GM21786 (cell line): Measurements from ENCODE around the gene RNF168.
"Not testable (repeated sequence)": the region's sequence is repeated elsewhere in the genome, so short reads cannot be mapped to it uniquely, and the experiment has no call there.

ENCODE experiments used
- ATAC-seq: cut with Tn5 transposase; IDR thresholded peaks from one replicate; pipeline ENCODE4 v1.9.1; 2021; ENCODE audit not compliant: unreplicated experiment

The RNF168 gene

DNA sequence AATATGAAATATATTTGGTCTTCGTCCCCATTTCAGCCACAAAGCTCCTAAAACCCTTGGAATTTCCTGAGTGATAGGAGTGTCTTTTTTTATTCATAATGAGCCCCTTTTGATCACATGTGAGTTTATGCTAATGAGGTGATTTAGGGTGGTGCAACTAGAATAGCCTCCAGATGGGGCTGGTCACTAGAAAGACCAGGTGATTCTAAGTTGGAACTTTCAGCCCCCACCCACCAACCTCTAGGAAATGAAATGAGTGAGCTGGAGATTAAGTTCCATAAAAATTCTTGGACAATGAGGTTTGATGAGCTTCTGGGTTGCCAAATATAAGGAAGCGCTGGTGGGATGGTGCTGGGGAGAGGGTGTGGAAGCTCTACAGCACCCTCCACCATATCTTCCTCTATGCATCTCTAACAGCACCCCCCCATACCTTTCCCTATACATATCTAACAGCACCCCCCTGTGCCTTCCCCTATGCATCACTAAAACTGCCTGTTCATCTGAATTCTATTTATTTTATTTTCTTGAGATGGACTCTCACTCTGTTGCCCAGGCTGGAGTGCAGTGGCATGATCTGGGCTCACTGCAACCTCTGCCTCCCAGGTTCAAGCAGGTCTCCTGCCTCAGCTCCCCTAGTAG, 13.7 kb upstream of the RNF168 start:
- no peak for ATAC-seq

DNA sequence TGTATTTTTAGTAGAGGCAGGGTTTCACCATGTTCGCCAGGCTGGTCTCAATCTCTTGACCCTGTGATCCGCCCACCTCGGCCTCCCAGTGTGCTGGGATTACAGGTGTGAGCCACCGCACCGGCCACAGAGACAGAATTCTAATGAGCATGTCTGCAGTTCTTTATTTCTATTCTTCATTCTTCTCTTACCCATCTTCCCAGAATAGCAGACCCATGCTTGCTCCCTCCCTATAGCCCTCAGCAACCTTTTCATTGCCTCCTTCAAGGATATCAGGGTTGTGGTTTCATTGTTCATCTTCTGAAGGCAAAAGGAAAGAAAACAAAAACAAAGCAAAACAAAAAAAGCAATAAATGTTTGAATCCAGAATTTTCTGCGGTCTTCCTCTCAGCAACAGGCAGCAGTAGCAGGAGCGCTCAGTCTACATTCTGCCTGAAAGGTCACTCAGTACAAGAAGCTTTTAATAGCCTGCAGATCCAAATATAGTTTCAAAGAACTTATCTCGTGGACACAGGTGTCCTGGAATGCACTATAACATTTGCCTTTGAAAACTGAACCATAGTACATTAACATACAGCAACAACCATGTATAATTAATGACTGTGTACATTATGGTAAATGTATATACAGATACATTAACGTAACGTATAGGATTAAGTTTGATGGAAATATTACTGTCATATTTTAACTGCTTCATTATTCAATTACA, 11.5 kb upstream of the RNF168 start, which contains the start of gene SMCO1:
SMCO1 (minus strand) TSS at position 434 of the 709 bp plus-strand sequence; CDS start at position 297, 137 bp downstream.
- no peak for ATAC-seq

DNA sequence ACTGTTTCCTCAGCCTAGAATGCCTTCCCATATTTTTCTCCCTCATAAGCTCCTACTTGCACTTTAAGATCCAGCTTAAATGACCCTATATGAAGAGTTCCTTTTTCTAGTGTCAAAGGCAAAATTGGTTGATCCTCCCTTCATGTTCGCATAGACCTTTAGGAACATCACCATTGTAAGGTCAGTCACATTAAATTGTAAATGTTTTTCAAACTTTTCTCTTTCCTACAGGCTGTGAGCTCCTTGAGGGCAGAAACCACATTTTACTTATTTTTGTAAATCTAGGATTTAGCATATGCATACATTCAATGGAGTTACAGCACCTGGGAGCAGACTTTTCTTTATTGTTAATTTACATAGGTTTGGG, 10.8 kb upstream of the RNF168 start:
- no peak for ATAC-seq

DNA sequence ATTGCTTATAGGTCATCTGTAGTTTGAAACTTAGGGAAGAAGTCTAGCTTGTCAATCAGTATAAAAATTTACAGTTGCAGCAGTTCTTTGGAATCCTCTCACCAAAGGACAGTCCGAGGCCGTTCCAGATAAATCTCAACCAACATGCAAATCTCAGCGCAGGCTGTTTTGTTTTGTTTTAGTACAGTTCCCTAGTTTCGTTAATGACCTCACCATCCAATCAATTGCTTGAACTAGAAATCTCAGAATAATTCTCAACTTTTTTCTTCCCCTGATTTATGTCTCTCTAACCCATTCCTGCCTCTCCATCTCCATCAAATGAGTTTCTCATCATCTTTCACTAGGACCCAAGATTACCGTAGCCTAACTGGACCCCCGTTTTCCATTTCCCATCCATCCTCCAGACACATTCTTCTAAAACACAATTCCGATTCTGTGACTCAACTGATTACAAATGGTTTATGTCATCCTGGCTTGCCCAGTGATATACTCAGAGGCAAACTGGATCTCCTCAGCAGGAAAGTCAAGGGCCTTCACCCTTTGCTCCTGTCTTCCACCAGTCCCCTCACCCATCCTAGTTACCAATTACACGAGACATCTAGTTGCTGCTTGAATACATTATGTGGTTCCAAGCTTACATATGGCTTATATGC, 10.3 kb upstream of the RNF168 start:
- no peak for ATAC-seq

DNA sequence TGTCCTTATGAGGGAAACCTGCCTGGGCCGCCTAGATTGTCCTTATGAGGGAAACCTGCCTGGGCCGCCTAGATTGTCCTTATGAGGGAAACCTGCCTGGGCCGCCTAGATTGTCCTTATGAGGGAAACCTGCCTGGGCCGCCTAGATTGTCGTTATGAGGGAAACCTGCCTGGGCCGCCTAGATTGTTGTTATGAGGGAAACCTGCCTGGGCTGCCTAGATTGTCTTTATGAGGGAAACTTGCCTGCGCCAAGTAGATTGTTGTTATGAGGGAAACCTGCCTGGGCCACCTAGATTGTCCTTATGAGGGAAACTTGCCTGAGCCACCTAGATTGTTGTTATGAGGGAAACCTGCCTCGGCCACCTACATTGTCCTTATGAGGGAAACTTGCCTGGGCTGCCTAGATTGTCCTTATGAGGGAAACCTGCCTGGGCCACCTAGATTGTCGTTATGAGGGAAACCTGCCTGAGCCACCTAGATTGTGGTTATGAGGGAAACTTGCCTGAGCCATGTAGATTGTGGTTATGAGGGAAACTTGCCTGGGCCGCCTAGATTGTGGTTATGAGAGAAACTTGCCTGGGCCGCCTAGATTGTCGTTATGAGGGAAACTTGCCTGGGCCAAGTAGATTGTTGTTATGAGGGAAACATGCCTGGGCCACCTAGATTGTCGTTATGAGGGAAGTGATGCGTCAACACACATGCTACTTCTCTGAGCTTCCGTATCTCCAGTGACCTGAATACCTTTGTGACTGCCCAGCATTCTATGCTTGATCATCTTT, 8.3 kb upstream of the RNF168 start:
- ATAC-seq: not testable (repeated sequence)

DNA sequence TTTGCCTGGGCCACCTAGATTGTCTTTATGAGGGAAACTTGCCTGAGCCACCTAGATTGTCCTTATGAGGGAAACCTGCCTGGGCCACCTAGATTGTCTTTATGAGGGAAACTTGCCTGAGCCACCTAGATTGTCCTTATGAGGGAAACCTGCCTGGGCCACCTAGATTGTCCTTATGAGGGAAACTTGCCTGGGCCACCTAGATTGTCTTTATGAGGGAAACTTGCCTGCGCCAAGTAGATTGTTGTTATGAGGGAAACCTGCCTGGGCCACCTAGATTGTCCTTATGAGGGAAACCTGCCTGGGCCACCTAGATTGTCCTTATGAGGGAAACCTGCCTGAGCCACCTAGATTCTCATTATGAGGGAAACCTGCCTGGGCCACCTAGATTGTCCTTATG, 7.5 kb upstream of the RNF168 start:
- ATAC-seq: not testable (repeated sequence)

DNA sequence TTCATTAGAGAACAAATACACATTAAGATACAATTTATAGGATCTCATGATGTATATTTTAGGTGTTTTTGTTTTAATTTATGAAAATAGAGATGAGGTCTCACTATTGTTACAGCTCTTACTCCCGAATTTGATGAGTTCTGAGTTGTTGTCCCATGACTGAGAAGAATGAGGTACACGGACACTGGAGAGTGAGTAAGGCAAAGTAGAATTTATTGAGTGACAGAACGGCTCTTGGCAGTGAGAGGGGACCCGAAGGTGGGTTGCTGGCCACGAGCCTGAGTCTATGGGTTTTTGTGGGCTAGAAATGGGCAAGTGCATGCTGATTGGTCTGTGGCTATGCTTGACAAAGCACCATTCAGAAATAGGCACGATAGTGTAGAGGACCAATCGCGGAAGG, 3.1 kb upstream of the RNF168 start:
- no peak for ATAC-seq

DNA sequence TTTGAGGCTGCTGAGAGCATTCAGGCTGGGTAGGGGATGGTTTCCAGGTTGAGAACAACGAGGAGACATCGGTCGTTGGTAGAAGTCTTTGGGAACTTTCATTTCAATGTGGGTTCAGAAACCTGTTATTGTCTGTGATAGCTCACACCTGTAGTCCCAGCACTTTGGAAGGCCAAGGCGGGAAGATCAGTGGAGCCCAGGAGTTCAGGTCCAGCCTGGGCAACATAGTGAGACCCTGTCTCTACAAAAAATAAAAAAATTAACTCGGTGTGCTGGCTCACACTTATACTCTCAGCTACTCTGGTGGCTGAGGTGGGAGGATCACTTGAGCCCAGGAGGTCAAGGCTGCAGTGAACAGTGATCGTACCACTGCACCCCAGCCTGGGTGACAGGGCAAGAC, 988 bp upstream of the RNF168 start:
- ATAC-seq: no peak

DNA sequence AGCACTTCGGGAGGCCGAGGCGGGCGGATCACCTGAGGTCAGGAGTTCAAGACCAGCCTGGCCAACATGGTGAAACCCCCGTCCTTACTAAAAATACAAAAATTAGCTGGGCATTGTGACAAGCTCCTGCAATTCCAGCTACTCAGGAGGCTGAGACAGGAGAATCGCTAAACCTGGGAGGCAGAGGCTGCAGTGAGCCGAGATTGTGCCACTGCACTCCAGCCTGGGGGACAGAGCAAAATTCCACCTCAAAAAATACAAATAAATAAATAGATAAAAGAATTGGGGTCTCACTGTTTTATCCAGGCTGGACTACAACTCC, 470 bp upstream of the RNF168 start:
- ATAC-seq: not testable (repeated sequence)

DNA sequence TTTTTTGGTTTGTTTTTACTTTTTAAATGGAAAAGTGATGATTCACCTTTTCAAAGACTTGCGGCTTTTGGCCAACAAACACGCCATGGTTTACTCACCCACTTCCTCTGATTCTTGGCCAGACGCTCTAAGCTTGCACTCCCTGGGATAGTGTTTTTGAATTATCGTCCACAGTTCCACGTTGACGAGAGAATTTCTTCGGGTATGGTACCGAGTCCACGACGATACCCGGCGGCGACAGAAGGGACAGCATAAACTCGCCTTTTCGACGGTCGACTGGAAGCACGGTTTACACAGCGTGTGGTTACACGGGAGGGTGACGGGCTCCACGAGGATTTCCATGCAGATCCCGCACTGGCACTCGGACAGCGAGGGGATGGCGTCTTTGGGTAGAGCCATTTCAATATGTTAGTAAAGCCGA, 783 bp downstream of the RNF168 start:
- peak; percentile 2 for ATAC-seq

DNA sequence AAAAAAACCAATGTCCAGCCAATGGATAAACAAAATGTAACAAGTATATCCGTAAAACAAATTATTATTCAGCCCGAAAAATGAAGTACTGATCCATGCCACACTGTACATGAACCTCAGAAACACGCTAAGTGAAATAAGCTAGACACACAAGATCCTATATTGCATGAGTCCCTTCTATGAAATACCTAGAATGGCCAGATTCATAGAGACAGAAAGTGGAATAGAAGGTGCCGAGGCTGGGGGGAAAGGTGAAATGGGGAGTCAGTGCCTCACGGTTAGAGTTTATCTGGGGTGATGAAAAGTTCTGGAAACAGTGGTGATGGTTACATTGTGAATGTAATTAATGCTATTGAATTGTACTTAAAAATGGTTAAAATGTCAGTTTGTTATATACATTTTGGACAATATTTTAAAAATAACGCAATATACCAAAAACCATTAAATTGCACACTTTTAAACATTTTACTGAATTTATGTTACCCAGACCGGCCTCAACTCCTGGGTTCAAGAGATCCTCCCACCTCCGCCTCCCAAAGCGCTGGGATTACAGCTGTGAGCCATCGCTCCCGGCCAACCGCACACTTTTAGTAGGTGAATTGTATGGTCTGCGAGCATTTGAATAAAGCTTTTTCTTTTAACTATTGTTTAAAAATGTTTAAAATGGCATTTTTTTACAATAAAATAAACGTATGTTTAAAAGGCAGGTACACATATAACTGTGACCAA, 2.1 kb downstream of the RNF168 start:
- no peak for ATAC-seq

DNA sequence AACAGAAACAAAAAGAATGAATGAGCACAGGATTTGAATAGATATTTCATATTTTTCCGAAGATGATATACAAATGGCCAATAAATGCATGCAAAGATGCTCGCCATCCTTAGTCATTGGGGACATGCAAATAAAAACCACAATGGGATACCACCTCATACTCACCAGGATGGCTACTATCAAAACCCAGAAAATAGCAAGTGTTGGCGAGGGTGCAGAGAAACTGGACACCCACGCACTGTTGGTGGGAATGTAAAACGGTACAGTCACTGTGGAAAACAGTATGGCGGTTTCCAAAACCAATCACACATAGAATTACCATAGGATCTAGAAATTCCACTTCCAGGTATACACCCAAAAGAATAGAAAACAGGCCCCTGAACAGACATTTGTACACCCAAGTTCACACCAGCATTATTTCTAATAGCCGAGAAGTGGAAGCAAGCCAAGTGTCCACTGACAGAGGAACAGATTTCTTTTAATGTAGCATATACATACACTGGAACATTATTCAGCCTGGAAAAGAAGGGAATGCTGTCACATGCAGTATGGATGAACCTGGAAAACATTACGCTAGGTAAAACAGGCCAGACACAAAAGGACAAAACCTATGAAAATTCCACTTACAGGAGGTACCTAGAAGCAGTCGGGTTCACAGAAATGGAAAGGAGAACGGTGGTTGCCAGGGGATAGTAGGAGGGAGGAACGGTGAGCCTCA, 3.6 kb downstream of the RNF168 start:
- no peak for ATAC-seq

DNA sequence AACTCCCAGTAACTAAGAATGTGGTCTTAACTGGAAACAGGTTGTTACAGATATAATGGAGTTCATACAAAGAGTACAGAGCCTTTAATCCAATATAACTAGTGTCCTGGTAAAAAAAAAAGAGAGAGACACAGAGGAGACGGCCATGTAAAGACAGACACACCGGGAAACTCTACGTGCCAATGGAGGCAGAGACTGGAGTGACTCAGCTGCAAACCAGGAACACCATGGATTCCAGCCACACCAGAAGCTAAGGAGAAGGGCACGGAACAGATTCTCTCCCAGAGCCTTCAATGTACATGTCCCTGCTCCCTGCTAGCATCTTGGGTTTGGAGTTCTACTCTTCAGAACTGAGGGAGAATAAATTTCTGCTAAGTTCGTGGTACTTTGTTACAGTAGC, 4.5 kb downstream of the RNF168 start:
- ATAC-seq: no peak

DNA sequence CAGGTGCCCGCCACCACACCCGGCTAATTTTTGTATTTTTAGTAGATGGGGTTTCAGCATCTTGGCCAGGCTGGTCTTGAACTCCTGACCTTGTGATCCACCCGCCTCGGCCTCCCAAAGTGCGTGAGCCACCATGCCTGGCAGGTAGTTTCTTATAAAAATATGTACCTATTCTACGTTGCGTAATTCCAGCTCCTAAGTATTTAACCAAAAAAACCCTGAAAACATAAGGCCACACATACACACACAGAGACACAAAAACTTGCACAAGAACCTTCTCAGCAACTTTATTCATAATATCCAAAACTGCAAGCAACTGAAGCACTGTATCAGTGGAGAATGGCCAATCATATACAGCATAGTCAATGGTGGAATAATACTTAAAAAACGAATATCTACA, 5.3 kb downstream of the RNF168 start:
- ATAC-seq: no peak

DNA sequence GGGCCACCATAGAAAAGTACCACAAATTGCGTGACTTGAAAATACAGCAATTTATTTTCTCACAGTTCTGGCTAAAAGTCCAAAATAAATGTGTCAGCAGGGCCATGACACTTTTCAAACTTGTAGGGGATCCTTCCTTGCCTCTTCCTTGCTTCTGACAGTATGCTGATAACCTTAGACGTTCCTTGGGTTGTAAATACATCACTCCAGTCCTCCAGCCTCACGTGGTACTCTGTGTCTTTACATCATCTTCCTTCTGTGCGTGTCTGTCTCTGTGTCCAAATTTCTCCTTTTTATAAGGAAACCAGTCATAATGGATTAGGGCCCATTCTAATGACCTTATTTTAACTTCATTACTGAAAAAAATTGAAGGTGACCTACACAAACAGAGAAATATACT, 7.4 kb downstream of the RNF168 start:
- no peak for ATAC-seq

DNA sequence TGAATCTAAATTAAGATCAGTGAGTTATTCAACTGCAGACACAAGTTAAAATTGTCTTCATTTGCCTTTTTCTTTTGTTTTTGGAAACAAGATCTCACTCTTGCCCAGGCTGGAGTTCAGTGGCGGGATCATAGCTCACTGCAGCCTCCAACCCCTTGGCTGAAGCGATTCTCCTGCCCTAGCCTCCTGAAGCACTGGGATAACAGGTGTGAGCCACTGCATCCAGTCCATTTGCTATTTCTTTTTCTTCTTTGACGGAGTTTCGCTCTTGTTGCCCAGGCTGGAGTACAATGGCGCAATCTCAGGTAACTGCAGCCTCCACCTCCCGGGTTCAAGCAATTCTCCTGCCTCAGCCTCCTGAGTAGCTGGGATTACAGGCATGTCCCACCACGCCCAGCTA, 10.3 kb downstream of the RNF168 start:
- no peak for ATAC-seq

DNA sequence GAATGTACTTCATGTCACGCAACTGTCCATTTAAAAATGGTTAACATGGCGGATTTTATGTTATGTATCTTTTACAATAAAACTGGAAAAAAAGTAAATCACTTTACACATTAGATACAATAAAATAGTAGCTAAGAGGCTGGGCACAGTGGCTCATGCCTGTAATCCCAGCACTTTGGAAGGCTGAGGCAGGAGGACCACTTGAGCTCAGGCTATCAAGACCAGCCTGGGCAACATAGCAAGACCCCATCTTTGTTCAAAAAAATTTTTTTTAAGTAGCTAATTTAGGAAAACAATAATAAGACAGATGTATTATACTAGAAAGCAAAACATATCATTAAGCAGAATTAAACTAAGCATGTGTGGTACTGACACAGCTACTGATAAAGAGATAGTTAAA, 11.5 kb downstream of the RNF168 start:
- no peak for ATAC-seq

DNA sequence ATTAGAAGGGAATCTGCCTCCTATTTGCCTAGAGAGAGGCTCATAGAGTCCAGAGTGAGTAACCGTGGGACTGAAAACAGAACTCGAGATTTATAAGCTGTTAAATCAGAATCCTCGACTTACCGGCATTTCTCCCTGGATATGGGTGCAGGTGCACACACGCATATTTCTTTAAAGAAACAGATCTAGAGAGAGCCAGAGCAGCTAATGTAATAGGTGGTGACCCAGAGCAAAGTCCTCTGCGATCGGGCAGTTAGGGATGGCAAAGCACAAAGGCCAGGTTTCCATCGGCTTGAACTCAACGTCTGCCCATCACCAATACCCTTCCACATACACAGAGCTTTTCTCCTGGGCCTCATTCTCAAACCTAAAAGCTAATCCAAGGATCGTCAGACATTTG, 13.8 kb downstream of the RNF168 start:
- no peak for ATAC-seq

DNA sequence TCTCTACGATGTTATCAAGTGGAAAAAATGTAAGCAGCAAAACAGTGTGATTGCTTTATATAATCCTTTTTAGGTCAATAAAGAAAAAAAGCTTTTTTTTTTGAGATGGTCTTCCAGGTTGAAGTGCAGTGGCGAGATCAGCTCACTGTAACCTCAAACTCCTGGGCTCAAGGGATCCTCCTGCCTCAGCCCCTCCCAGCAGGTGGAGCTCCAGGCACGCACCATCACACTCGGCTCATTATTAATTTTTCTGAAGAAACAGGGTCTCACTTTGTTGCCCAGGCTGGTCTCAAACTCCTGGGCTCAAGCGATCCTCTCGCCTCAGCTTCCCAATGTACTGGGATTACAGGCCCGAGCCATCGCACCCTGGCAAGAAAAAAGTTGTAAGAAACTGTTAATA, 17.3 kb downstream of the RNF168 start:
- ATAC-seq: no peak

DNA sequence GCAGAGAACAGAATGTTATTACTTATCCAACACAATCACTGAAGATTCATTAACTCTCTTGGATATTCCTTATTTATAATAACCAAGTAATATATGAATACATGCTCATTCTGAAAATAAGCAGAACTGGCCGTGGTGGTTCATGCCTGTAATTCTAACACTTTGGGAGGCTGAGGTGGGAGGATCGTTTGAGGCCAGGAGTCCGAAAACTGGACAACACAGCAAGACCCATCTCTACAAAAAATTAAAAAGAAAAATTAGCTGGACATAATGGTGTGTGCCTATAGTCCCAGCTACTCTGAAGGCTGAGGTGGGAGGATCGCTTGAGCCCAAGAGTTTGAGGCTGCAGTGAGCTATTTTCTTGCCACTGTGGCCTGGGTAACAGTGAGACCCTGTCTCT, 25.9 kb downstream of the RNF168 start:
- no peak for ATAC-seq
